ENCODE results near the gene RNF17. TPM values are rescaled to one million over a fixed set of nuclear protein-coding genes. Genes with fewer than 3 reads are reported as not detected.

Gene RNF17
- total RNA-seq, 1 donor from 2014 or later, result not detected

DNA sequence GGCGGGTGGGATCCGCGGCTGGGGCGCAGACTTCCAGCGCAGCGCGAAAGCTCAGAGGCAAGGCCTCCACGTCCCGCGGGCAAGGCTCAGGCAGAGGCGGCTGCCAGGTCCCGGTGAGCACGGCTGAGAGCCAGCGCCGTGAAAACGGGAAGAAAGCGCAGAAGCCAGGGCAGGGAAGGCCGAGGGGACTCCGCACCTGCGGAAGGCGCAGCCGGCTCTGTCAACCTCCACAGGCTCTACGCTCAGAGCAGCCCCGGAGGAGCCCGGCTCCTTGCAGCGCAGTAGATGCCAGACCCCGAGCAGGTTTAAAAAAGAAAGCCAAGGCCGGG, 131.0 kb downstream of the RNF17 start:
- no peak for DNase-seq (ENCODE audit: low spot score)

DNA sequence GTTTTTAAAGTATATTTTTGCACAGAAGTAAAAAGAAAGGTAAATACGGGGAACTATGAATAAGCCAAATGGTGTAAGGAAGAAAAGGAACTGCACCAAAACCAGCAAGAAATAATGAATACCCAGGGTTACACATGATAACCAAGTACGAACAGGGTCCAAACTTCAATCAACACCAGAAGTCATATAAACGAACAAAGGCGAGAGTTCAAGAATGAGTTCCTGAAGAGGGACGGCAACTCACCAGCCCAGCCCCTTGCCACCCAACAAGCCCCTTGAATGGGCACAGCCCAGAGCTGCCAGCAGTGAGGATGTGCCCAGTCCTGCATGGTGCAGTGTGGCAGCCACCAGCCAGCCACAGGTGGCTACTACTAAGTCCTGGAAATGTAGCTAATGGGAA, 132.1 kb downstream of the RNF17 start:
- no peak for DNase-seq (ENCODE audit: low spot score)

DNA sequence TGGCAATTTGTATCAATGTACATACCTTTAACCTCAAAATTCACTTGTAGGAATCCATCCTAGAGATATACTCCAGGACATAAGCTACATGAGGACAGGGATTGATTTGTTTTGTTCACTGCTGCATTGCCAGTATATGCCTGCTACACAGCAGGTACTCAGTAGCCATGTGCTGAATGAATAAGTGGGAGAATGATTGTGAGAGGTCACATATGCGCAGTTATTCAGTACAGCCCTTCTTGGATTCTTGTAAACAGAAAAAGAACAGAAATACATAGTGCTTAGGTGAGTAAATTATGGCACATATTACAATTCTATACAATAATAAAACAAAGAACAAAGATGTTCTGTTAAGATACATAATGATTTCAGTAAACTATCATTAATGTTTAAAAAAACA, 133.3 kb downstream of the RNF17 start:
- DNase-seq (ENCODE audit: low spot score), result no peak

DNA sequence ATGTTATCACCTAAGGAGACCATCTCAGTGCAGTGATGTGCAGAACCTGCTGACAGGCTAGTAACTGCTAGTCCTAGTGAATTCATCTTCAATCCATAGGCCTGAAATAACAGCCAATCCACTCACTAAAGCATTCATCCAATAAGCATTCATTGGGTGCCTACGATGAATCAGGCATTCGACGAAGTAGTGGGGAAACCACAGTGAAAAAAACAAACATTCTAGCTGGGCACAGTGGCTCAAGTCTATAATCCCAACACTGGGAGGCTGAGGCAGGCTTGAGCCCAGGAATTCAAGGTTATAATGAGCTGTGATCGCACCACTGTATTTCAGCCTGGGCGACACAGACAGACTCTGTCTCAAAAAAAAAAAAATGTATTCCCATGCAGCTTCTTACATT, 135.6 kb downstream of the RNF17 start:
- DNase-seq (ENCODE audit: low spot score), result no peak

DNA sequence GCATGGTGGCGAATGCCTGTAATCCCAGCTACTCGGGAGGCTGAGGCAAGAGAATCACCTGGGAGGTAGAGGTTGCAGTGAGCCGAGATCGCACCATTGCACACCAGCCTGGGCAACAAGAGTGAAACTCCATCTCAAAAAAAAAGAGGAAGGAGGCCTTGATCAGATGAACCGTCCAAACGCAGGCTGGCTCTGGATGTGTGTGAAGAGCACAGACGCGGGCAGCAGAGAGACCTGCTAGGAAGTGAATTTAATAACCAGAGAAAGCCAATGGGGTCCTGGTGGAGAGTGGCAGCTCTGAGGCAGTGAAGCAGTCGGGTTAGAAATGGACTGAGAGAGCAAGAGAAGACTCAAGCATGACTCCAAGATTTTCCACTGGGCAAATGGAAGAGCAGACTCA, 136.5 kb downstream of the RNF17 start:
- no peak for DNase-seq (ENCODE audit: low spot score)

DNA sequence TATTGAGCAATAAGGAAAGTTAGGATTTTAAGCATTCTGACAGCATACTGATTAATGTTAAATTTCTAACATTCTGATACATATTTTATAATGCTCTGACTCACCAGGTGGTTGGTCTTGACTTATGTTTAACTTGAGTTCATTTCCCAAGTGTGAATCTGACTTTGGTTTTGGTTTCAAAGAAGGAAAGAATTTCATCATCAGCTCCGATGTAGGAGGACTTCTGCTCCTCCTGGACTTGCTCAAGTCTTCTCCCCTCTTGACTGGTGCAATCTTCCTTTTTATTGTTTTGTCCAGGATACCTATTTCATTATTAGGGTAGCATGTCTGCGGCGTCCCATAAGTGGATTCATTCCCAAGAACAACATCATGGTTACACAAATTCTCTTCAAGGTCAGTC, 141.3 kb downstream of the RNF17 start:
- DNase-seq (ENCODE audit: low spot score), result no peak

DNA sequence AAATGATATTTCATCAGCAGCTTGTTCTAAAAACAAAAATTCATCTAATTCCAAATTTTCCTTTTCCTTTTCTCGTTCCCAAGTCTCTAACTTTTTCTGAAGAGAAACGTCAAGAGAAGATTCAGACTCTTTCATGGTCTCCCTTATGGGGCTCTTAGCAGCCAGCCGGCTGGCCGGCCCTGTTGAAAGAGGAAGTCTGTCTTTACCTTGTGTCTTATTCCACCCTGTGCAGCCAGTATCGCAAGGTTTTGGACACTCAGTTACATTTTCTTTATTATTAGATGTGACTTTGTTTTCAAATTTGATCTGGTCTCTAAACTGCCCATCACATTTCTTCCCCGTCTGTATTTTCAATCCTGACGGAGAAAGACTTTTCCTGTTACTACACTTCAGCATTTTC, 142.3 kb downstream of the RNF17 start:
- DNase-seq (ENCODE audit: low spot score), result no peak

DNA sequence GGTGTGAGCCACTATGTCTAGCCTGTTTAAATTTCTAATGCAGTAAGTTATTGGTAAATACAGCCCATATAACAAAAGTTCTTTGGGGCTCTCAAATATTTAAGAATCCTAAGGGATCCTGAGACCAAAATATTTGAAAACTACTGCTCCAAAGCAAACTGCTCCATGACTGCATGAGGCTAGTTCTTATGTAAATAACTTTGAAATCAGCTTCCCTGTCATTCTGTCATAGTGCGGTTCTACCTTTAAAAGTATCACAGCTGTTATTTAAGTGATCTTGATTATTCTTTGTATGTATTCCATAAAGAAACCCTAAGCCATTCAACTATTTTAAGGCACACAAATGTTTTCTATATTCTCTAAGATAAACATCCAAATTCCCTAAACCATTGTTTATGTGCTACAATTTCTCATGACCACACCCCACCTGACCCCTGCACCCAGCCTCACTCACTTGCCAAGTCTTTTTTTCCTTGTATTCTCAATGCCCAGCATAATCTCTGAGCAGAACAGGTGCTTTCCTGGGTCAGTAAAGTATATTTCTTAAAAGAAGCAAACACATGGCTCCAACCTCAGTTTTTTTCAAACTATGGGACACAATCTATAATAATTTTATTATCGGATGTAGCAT, 146.6 kb downstream of the RNF17 start:
- no peak for DNase-seq (ENCODE audit: low spot score)

DNA sequence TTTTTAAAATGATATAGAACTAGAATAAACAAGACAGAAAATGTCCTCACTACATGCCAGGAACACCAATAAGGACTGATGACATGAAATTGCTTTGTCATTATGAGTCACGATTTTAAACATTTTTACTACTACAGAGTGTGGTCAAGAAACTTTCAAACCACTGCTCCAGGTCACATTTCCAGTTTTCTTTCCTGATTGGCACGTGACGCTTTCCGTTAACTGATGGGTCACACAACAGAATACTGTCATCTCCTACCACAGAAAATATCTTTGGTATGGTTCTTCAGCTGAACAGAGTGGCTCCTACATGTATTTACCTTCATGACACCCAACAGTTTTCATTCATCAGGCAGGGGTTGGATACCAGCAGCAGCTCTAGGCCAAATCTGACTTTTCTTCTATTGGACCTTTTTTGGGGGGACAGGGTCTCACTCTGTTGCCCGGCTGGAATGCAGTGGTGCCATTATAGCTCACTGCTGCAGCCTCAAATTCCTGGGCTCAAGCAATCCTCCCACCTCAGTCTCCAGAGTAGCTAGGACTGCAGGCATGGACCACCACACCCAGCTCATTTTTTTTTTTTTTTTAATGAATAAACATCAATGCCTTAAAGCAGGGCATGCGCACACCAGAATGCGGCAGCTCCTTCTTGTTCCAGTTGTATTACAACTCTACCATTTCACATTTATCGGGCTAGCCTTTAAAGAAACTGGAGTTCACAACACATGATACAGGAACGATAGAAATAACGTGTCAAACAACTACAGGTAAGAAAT, 147.4 kb downstream of the RNF17 start:
- no peak for DNase-seq (ENCODE audit: low spot score)

DNA sequence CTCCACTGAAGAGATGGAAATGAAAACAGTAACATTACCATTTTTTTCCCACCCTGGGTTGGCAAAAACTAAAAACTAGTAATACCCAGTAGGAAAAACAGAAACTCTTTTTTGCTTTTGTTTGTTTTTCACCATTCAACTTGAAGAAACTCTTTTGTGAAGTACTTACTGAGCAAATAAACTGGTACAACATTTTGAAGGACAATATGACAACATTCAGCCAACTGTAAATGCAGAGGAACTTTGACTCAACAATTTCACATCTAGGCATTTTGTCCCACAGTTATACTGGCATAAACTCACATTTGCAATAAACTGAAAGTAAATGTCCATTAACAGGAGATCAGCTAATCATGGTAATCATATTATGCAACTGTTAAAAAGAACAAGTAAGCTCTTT, 152.5 kb downstream of the RNF17 start:
- DNase-seq (ENCODE audit: low spot score), result no peak

DNA sequence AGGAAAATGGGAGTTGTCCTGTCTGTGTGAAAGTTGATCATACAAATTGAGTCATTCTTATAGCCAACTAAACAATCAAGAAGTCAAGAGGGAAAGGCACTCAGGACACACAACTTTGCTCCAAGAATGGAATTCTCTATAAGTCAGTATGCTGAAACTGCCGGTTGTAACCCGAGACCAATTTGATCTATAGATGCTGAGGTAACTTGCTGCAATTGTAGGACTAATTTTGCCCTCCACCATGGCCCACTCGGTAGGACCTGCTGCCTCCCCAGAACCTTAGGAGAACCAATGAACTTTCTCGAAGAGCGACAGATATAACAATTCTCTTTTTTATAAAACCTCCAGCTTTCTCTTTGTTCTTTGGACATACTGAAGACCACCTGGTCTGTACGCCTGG, 157.0 kb downstream of the RNF17 start:
- DNase-seq (ENCODE audit: low spot score), result no peak

DNA sequence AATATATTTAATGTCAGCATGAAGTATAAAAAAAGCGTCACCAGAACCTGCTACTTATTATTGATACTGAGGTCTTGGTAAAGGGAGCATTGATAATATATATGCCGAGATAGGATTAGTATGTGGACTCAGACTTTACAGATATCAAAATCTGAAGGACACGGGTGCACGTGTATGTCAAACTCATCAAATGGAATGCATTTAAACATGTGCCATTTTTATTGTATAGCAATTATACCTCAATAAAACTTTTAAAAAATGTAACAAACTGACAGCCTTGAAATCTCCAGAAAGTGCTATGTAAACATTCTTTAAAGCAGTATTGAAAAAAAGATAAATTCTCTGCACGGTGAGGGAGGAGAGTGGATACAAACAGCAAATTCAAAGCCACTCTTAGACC, 157.9 kb downstream of the RNF17 start:
- no peak for DNase-seq (ENCODE audit: low spot score)

DNA sequence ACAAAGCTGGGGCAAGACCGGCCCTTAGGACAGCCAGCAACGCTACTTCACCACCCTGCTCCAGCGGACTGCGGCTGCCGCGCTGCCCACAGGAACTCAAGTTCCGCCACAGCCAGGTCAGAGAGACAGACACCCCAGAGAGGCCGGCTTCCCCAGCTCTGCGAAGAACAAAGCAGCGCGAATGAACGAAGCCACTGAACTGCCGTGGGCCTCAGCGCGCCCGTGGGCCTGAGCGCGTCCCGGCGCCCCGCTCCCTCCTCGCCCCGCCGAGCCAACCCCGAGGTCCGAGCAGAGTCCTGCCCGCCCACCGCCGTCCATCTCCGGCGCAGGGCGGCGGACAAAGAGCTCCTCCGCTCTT, 158.4 kb downstream of the RNF17 start:
- DNase-seq (ENCODE audit: low spot score), result no peak

DNA sequence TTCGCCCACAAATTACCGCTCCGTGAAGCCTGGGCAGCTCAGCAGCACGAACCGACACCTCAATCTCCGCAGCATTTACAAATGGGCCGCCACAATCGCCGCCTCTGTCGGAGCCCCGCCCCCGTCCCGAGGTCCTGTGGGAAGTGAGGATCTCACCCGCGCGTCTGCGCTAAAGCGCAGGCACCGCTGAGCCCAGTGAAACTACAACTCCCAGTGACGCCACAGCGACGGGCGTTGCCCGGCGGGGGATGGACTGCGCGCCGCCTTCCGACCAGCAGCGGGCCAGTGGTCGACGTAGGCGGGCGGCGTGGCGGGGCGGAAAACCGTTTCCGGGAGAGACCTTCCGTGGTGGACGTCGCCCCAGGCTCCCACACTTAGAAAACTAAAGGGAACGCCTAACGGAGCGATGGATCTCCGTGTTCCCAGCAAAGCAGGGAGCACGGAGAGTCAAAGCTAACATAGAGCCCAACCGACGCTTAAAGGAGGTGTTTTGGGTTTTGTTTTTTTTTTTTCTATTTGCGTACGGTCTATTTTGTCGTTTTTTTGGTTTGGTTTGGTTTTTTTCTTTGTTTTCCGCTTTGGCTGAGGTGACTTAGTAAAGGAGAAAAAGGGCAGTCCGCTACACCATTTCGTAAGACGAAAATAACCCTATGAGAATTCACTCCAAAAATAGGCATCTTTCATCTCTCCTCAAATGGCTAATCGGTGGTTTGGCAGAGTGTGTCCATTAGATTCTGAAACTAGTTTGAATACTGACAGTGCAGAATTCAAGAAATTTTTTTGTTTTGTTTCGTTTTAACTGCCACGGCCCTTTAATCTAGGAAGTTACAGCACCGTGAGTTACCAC, 159.0 kb downstream of the RNF17 start:
- peak; percentile 97 for DNase-seq (ENCODE audit: low spot score)

DNA sequence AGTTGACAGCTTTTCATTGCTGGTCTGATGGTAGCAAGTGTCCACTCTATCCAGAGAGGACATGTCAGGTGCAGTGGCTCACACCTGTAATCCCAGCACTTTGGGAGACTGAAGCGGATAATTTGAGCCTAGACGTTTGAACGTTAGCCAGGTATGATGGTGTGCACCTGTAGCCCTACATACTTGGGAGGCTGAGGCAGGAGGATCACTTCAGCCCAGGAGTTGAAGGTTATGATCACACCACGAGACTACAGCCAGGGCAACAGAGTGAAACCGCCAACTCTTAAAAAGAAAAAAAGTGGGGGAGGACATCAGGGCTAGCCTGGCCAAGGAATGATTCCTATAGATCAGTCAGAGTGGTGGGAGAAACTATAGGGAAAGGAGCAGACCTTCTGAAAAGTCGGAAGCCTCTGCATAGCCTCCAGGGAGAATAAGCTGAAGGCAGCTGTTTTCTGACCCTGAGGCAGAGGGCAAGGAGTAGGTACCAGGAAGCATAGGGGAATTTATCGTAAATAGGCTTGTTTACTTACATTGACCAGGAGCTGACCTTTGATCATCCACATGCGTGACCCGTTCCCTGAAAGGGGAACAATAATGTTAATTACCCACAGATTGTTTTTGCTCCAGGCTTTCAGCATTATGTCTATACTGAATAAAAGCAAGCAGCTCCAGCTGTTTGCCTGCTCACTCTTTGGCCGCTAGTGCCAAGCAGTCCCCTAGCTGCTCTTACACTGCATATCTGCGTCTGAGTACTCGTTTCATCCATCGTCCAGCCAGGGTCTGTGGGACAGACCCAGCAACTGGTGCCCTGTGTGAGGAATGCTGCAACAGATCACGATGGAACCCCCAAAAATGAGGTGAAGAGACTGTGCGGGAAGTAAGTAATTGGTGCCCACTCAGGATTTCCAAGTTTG, 161.6 kb downstream of the RNF17 start:
- no peak for DNase-seq (ENCODE audit: low spot score)

DNA sequence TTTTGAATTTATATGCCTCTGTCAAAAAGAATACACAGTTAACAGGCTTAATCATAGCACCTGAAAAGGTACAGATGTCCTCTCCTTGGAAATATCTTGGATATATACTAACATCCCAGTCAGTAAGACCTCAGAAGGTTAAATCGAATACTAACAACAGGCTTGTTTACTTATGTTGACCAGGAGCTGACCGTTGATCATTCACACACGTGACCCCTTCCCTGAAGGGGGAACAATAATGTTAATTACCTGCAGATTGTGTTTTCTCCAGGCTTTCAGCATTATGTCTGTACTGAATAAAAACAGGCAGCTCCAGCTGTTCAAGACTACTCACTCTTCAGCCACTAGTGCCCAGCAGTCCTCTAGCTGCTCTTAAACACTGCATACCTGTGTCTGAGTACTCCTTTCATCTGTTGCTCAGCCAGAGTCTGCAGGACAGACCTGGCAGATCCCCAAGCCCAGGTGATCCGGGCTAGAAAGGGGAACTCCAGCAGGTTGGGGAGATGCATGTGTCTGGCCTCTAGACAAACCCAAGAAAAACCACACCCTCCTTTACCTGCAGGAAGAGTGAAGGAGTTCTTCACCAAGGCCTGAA, 163.9 kb downstream of the RNF17 start:
- DNase-seq (ENCODE audit: low spot score), result no peak

DNA sequence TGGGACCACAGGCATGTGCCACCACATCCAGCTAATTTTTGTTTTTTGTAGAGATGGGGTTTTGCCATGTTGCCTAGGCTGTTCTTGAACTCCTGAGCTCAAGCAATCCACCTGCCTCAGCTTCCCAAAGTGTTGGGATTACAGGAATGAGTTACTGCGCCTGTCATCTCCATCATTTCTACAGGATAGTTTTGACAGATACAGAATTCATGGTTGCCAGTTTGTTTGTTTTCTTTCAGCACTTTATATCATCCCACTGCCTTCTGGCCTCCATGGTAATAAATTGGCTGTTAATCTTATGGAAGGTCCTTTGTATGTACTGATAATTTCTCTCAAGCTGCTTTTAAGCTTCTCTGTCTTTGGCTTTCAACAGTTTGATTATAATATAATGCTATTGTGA, 165.2 kb downstream of the RNF17 start:
- no peak for DNase-seq (ENCODE audit: low spot score)

Measured in ureter (tissue), 1 donor.